HepG2 (cell line): Measurements from ENCODE around the gene KRT79. TPM values are rescaled to one million over a fixed set of nuclear protein-coding genes. Genes with fewer than 3 reads are reported as not detected.

Source experiments
- ARID2 ChIP-seq: sonication (generic); formaldehyde crosslinking; IDR thresholded peaks from 2 replicates; pipeline ENCODE4 v1.8.1; 2022; ENCODE audit warnings: mild to moderate bottlenecking, missing genetic modification reagents, borderline replicate concordance
- CAMTA2 ChIP-seq: sonication (generic); formaldehyde crosslinking; IDR thresholded peaks from 2 replicates; pipeline ENCODE4 v1.4.0; 2020; ENCODE audit warnings: mild to moderate bottlenecking, missing genetic modification reagents, borderline replicate concordance
- FOXK2 ChIP-seq: fragments of 450-650 bp; IDR thresholded peaks from 2 replicates; pipeline ENCODE4 v1.6.1; 2016
- GABPA ChIP-seq, 2 experiments: IDR thresholded peaks; 2 replicates each; pipeline ENCODE4 v1.6.1; 2011 to 2016; ENCODE audit warnings: low read depth in 2 of 2, low read length in 1 of 2, missing biosample characterization in 1 of 2, missing genetic modification characterization in 1 of 2
- GTF3A ChIP-seq: sonication (generic); formaldehyde crosslinking; conservative IDR thresholded peaks from 2 replicates; pipeline ENCODE4 v1.4.0; 2020; ENCODE audit warnings: mild to moderate bottlenecking, missing genetic modification reagents
- HOXA9 ChIP-seq: sonication (generic); formaldehyde crosslinking; IDR thresholded peaks from 2 replicates; pipeline ENCODE4 v1.8.1; 2022; ENCODE audit warnings: missing genetic modification reagents, mild to moderate bottlenecking, moderate library complexity, borderline replicate concordance
- IKZF1 ChIP-seq: fragments of 450-650 bp; IDR thresholded peaks from 2 replicates; pipeline ENCODE4 v1.7.1; 2016
- JUND ChIP-seq: sonication (generic); formaldehyde crosslinking; IDR thresholded peaks from 2 replicates; pipeline ENCODE4 v1.8.0; 2022; ENCODE audit warnings: mild to moderate bottlenecking, missing genetic modification reagents
- MATR3 ChIP-seq: sonication (generic); formaldehyde crosslinking; IDR thresholded peaks from 2 replicates; pipeline ENCODE4 v1.4.0; 2020; ENCODE audit warnings: missing genetic modification reagents
- MYC ChIP-seq: sonication (generic); formaldehyde crosslinking; IDR thresholded peaks from 2 replicates; pipeline ENCODE4 v1.9.0; 2021; ENCODE audit warnings: missing genetic modification reagents, borderline replicate concordance
- POLR2AphosphoS5 ChIP-seq: IDR thresholded peaks from 2 replicates; pipeline ENCODE4 v1.6.1; 2012; ENCODE audit warnings: low read depth, low read length
- TRIM24 ChIP-seq: sonication (generic); formaldehyde crosslinking; IDR thresholded peaks from 2 replicates; pipeline ENCODE4 v1.8.0; 2022; ENCODE audit warnings: mild to moderate bottlenecking, missing genetic modification reagents
- ZFP36 ChIP-seq: fragments of 150-350 bp; IDR thresholded peaks from 2 replicates; pipeline ENCODE4 v1.6.1; 2018; ENCODE audit warnings: borderline replicate concordance, low read length, low read depth; ENCODE audit not compliant: partially characterized antibody
- ZMYM2 ChIP-seq: sonication (generic); formaldehyde crosslinking; IDR thresholded peaks from 2 replicates; pipeline ENCODE4 v1.8.0; 2022; ENCODE audit warnings: mild to moderate bottlenecking, missing genetic modification reagents
- ZMYM4 ChIP-seq: sonication (generic); formaldehyde crosslinking; IDR thresholded peaks from 2 replicates; pipeline ENCODE4 v1.8.1; 2023; ENCODE audit warnings: mild to moderate bottlenecking, missing genetic modification reagents
- ZNF552 ChIP-seq: sonication (generic); formaldehyde crosslinking; IDR thresholded peaks from 2 replicates; pipeline ENCODE4 v1.9.0; 2022; ENCODE audit warnings: missing genetic modification reagents, mild to moderate bottlenecking, borderline replicate concordance
- ZNF556 ChIP-seq: sonication (generic); formaldehyde crosslinking; IDR thresholded peaks from 2 replicates; pipeline ENCODE4 v1.4.0; 2020; ENCODE audit warnings: mild to moderate bottlenecking, missing genetic modification reagents, borderline replicate concordance
- ZSCAN29 ChIP-seq: sonication (generic); formaldehyde crosslinking; conservative IDR thresholded peaks from 2 replicates; pipeline ENCODE4 v1.4.0; 2020; ENCODE audit warnings: mild to moderate bottlenecking, missing genetic modification reagents
- polyA plus RNA-seq, 8 experiments: library from polyadenylated mRNA; depleted of rRNA in 3 of 8; stranded (reverse) in 7 of 8; unstranded in 1 of 8; fragments of >200 nt; fragmentation: Illumina TruSeq in 4 of 8; extraction: Trizol in 4 of 8; gene quantifications; 2 replicates each; pipeline versions ENCODE4 v1.2.1 to v1.2.3, GENCODE V29; 2011 to 2016; ENCODE audit warnings: low read depth in 4 of 8, missing spikeins in 1 of 8, mixed read lengths in 1 of 8; ENCODE audit not compliant: insufficient read depth in 1 of 8
- total RNA-seq, 5 experiments: library from RNA; depleted of rRNA; stranded (reverse); fragments of >200 nt; fragmentation: Illumina TruSeq; extraction: Trizol; gene quantifications; 2 replicates each; pipeline ENCODE4 v1.2.3, GENCODE V29; 2016; ENCODE audit warnings: low read depth in 1 of 5
- TF ChIP-seq, protein P1 (sequence below): sonication (generic); formaldehyde crosslinking; IDR thresholded peaks from 2 replicates; pipeline ENCODE4 v1.5.0; 2020; ENCODE audit warnings: mild to moderate bottlenecking, missing genetic modification reagents
- TF ChIP-seq, protein P2 (sequence below): sonication (generic); formaldehyde crosslinking; IDR thresholded peaks from 2 replicates; pipeline ENCODE4 v1.4.0; 2020; ENCODE audit warnings: missing genetic modification reagents
- TF ChIP-seq, protein P3 (sequence below): sonication (generic); formaldehyde crosslinking; IDR thresholded peaks from 2 replicates; pipeline ENCODE4 v1.8.1; 2023; ENCODE audit warnings: missing genetic modification reagents, inconsistent platforms, borderline replicate concordance

The KRT79 gene
- total and polyA plus RNA-seq, 2 of the 13 experiments (the other 11 are each of a cell fraction or from before 2014, with no cell fraction given): 0.09 TPM; not detected in 1

DNA sequence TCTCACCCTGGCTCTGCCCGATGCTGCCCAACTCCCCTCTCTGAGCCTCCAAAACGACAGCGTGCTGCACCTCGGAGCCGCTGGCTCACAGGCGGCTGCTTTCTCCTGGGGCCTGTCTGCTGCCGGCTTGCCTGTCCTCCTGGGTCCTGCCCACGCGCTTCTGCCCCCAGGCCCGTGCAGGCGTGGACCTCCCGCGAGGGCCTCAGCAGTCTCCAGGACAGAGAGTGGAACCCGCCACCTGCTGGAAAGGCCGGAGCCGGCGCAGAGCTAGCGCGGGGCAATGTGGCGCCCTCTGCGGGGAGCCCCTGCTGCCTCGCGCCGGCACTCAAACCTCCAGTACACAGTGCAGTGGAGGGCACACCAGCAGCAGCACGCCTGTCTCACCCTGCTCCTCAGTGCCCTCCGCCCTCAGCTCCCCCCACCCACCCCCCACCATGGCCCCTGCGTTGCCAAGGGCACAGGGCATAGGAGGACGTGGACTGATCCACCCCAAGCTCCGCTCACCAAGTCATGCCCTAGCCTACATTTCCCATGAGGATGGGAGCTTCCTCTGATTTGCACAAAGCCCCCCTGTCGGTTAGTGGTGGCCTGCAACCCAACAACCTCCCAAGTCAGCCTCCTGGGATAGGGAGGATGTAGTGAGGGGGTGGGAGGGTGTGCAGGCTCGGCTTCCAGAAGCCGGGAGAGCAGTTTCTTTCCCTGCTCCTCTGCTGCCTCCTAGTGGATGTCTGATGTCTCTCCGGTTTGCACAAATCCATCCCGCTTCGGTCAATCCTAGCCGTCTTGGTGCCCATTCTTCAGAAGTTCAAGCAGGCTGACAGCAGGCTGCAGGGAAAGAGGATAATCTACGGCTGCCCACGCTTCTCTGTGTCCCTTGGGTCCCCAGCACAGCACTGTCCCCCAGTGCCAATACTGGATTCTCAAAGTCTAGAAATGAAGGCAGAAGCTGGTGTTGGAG is 45.6 kb upstream of the KRT79 start (continued):
- TF ChIP-seq, protein P1, sequence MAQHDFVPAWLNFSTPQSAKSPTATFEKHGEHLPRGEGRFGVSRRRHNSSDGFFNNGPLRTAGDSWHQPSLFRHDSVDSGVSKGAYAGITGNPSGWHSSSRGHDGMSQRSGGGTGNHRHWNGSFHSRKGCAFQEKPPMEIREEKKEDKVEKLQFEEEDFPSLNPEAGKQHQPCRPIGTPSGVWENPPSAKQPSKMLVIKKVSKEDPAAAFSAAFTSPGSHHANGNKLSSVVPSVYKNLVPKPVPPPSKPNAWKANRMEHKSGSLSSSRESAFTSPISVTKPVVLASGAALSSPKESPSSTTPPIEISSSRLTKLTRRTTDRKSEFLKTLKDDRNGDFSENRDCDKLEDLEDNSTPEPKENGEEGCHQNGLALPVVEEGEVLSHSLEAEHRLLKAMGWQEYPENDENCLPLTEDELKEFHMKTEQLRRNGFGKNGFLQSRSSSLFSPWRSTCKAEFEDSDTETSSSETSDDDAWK: no peak
- TF ChIP-seq MATR3 (CRISPR knock-in tag): no peak
- TF ChIP-seq MYC (CRISPR knock-in tag): peak; percentile 71; the same call in 1 of the 2 replicates
- TF ChIP-seq ZMYM4 (CRISPR knock-in tag): no peak
- TF ChIP-seq, protein P2, sequence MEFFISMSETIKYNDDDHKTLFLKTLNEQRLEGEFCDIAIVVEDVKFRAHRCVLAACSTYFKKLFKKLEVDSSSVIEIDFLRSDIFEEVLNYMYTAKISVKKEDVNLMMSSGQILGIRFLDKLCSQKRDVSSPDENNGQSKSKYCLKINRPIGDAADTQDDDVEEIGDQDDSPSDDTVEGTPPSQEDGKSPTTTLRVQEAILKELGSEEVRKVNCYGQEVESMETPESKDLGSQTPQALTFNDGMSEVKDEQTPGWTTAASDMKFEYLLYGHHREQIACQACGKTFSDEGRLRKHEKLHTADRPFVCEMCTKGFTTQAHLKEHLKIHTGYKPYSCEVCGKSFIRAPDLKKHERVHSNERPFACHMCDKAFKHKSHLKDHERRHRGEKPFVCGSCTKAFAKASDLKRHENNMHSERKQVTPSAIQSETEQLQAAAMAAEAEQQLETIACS (CRISPR knock-in tag): no peak
- no peak for TF ChIP-seq JUND (CRISPR knock-in tag)
- TF ChIP-seq GTF3A (CRISPR knock-in tag): no peak
- TF ChIP-seq GABPA (IDR thresholded peaks at IDR 0.05; ENCODE audit: low read depth, low read length): no peak
- no peak for TF ChIP-seq GABPA (CRISPR knock-in tag; IDR thresholded peaks at IDR 0.05; ENCODE audit: low read depth)
- TF ChIP-seq TRIM24: no peak
- TF ChIP-seq ZNF556 (CRISPR knock-in tag): no peak
- TF ChIP-seq FOXK2: no peak
- TF ChIP-seq CAMTA2: 0 out of 2 replicates have a peak, but pooled peaks have one; percentile 51
- TF ChIP-seq ZMYM2: peak; percentile 59; the same call in 1 of the 2 replicates
- TF ChIP-seq HOXA9 (CRISPR knock-in tag): no peak
- TF ChIP-seq ZSCAN29 (CRISPR knock-in tag): no peak
- no peak for TF ChIP-seq IKZF1
- TF ChIP-seq POLR2AphosphoS5: no peak
- TF ChIP-seq ARID2 (CRISPR knock-in tag): 0 out of 2 replicates have a peak, but pooled peaks have one; percentile 59
- TF ChIP-seq, protein P3, sequence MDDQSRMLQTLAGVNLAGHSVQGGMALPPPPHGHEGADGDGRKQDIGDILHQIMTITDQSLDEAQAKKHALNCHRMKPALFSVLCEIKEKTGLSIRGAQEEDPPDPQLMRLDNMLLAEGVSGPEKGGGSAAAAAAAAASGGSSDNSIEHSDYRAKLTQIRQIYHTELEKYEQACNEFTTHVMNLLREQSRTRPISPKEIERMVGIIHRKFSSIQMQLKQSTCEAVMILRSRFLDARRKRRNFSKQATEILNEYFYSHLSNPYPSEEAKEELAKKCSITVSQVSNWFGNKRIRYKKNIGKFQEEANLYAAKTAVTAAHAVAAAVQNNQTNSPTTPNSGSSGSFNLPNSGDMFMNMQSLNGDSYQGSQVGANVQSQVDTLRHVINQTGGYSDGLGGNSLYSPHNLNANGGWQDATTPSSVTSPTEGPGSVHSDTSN: no peak
- 0 out of 2 replicates have a peak, but pooled peaks have one; percentile 27 for TF ChIP-seq ZNF552
- no peak for TF ChIP-seq ZFP36
